ENCODE measurements around the gene CSTA.

- no peak for TF ChIP-seq EZH2 (IDR thresholded peaks at IDR 0.05; ENCODE audit: low read length, unreplicated experiment)
- TF ChIP-seq, protein P1, sequence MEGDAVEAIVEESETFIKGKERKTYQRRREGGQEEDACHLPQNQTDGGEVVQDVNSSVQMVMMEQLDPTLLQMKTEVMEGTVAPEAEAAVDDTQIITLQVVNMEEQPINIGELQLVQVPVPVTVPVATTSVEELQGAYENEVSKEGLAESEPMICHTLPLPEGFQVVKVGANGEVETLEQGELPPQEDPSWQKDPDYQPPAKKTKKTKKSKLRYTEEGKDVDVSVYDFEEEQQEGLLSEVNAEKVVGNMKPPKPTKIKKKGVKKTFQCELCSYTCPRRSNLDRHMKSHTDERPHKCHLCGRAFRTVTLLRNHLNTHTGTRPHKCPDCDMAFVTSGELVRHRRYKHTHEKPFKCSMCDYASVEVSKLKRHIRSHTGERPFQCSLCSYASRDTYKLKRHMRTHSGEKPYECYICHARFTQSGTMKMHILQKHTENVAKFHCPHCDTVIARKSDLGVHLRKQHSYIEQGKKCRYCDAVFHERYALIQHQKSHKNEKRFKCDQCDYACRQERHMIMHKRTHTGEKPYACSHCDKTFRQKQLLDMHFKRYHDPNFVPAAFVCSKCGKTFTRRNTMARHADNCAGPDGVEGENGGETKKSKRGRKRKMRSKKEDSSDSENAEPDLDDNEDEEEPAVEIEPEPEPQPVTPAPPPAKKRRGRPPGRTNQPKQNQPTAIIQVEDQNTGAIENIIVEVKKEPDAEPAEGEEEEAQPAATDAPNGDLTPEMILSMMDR (conservative IDR thresholded peaks at IDR 0.05; ENCODE audit: low read depth, low read length) = no peak
- no peak for TF ChIP-seq EZH2phosphoT487 (IDR thresholded peaks at IDR 0.05; ENCODE audit: borderline replicate concordance, low read length)
Observed at GRCh38 chr3:122331886-122332285, 6.8 kb downstream of the CSTA start.

Measured in PC-3 (cell line).